GM23338 (cell line): ENCODE results near the gene MBNL1. TPM values are rescaled to one million over a fixed set of nuclear protein-coding genes. Genes with fewer than 3 reads are reported as not detected.

Experiments
- ATAC-seq: fragments of 200-7000 bp; cut with Tn5 transposase; 3 replicates; pipeline ENCODE4 v1.9.1; 2020
- DNase-seq: peaks from one replicate; pipeline ENCODE4 v3.0.0-alpha.2; 2015; ENCODE audit warnings: low spot score
- H2AFZ ChIP-seq: fragments of 200-600 bp; sonication (generic); 2 replicates; pipeline ENCODE4 v1.8.0; 2016; ENCODE audit warnings: antibody characterized with exemption, mild to moderate bottlenecking, moderate library complexity
- H3F3A ChIP-seq: fragments of 200-600 bp; sonication (generic); replicated peaks from 2 replicates; pipeline ENCODE4 v1.8.0; 2017; ENCODE audit warnings: antibody characterized with exemption, mixed run types, low read depth
- H3K27ac ChIP-seq: fragments of 200-600 bp; sonication (generic); 2 replicates; pipeline ENCODE4 v1.6.1; 2016; ENCODE audit warnings: low read depth
- H3K27me3 ChIP-seq: fragments of 200-600 bp; sonication (generic); 2 replicates; pipeline ENCODE4 v1.8.0; 2016; ENCODE audit warnings: mild to moderate bottlenecking, mixed run types, moderate library complexity; ENCODE audit not compliant: insufficient read depth
- H3K36me3 ChIP-seq: fragments of 200-600 bp; sonication (generic); 2 replicates; pipeline ENCODE4 v1.8.0; 2016; ENCODE audit warnings: mild to moderate bottlenecking; ENCODE audit not compliant: insufficient read depth
- H3K4me1 ChIP-seq: fragments of 200-600 bp; sonication (generic); 2 replicates; pipeline ENCODE4 v1.8.0; 2016; ENCODE audit warnings: mild to moderate bottlenecking, moderate library complexity; ENCODE audit not compliant: insufficient read depth
- H3K4me2 ChIP-seq: fragments of 200-600 bp; sonication (generic); 2 replicates; pipeline ENCODE4 v1.7.1; 2017; ENCODE audit warnings: mixed run types
- H3K4me3 ChIP-seq: fragments of 200-600 bp; sonication (generic); 2 replicates; pipeline ENCODE4 v1.6.1; 2016; ENCODE audit warnings: mixed run types
- H3K79me2 ChIP-seq: fragments of 200-600 bp; sonication (generic); replicated peaks from 2 replicates; pipeline ENCODE4 v1.8.0; 2017; ENCODE audit warnings: mild to moderate bottlenecking; ENCODE audit not compliant: insufficient read depth
- H3K9me2 ChIP-seq: fragments of 200-600 bp; sonication (generic); 2 replicates; pipeline ENCODE4 v1.8.0; 2017; ENCODE audit not compliant: insufficient read depth
- H4K20me1 ChIP-seq: fragments of 200-600 bp; sonication (generic); replicated peaks from 2 replicates; pipeline ENCODE4 v1.8.0; 2017; ENCODE audit warnings: mild to moderate bottlenecking; ENCODE audit not compliant: insufficient read depth
- H3K27ac Mint-ChIP-seq: 2 replicates; pipeline ENCODE4 v1.8.0; 2020; ENCODE audit warnings: inconsistent platforms, mild to moderate bottlenecking, moderate library complexity, mixed read lengths
- H3K27me3 Mint-ChIP-seq: 3 replicates; pipeline ENCODE4 v1.8.0; 2022; ENCODE audit warnings: low read depth, mild to moderate bottlenecking, moderate library complexity, mixed read lengths, inconsistent platforms; ENCODE audit not compliant: insufficient read depth, poor library complexity
- H3K36me3 Mint-ChIP-seq: 3 replicates; pipeline ENCODE4 v1.8.0; 2021; ENCODE audit warnings: low read depth, mild to moderate bottlenecking, inconsistent platforms, moderate library complexity, mixed read lengths
- H3K4me1 Mint-ChIP-seq: 3 replicates; pipeline ENCODE4 v1.8.0; 2020; ENCODE audit warnings: mild to moderate bottlenecking, inconsistent platforms, mixed read lengths
- H3K4me3 Mint-ChIP-seq: 3 replicates; pipeline ENCODE4 v1.8.0; 2021; ENCODE audit warnings: moderate library complexity, mild to moderate bottlenecking, inconsistent platforms, mixed read lengths
- H3K9me3 Mint-ChIP-seq: 3 replicates; pipeline ENCODE4 v1.8.0; 2020; ENCODE audit warnings: moderate library complexity, mild to moderate bottlenecking, inconsistent platforms, mixed read lengths
- CREB1 ChIP-seq: fragments of 250-450 bp; sonication (Bioruptor Pico); IDR thresholded peaks from 2 replicates; pipeline ENCODE4 v1.5.0; 2020; ENCODE audit warnings: low read depth, mild to moderate bottlenecking, moderate library complexity
- EZH2 ChIP-seq: fragments of 200-600 bp; sonication (generic); IDR thresholded peaks from one replicate; pipeline ENCODE4 v1.8.0; 2017; ENCODE audit warnings: antibody characterized with exemption, mild to moderate bottlenecking, low read depth; ENCODE audit not compliant: unreplicated experiment
- EZH2phosphoT487 ChIP-seq: fragments of 200-600 bp; sonication (generic); IDR thresholded peaks from one replicate; pipeline ENCODE4 v1.8.1; 2018; ENCODE audit warnings: antibody characterized with exemption; ENCODE audit not compliant: unreplicated experiment
- POLR2AphosphoS5 ChIP-seq: IDR thresholded peaks from 2 replicates; pipeline ENCODE4 v1.6.1; 2016; ENCODE audit warnings: antibody characterized with exemption, low read depth
- STAT1 ChIP-seq: IDR thresholded peaks from one replicate; pipeline ENCODE4 v1.6.1; 2016; ENCODE audit warnings: antibody characterized with exemption; ENCODE audit not compliant: unreplicated experiment
- ZNF114 ChIP-seq: fragments of 250-450 bp; sonication (Bioruptor Pico); IDR thresholded peaks from 2 replicates; pipeline ENCODE4 v1.5.0; 2020; ENCODE audit warnings: mild to moderate bottlenecking, moderate library complexity
- polyA plus RNA-seq: library from polyadenylated mRNA; unstranded; fragments of >200 nt; fragmentation: Nextera tagmentation; extraction: Ambion mirVana; gene quantifications from 2 replicates; pipeline ENCODE4 v1.2.1, GENCODE V29; 2016
- total RNA-seq: library from RNA; depleted of rRNA; stranded (reverse); fragments of >200 nt; shearing (Covaris generic); gene quantifications from 2 replicates; pipeline ENCODE4 v1.2.3, GENCODE V29; 2014
- TF ChIP-seq, protein P1 (sequence below): fragments of 250-450 bp; sonication (Bioruptor Pico); IDR thresholded peaks from 2 replicates; pipeline ENCODE4 v1.5.0; 2020; ENCODE audit warnings: mild to moderate bottlenecking, moderate library complexity

MBNL1 gene
- total and polyA plus RNA-seq, 2 experiments from 2014 or later = 9.4 to 23.2 TPM

DNA sequence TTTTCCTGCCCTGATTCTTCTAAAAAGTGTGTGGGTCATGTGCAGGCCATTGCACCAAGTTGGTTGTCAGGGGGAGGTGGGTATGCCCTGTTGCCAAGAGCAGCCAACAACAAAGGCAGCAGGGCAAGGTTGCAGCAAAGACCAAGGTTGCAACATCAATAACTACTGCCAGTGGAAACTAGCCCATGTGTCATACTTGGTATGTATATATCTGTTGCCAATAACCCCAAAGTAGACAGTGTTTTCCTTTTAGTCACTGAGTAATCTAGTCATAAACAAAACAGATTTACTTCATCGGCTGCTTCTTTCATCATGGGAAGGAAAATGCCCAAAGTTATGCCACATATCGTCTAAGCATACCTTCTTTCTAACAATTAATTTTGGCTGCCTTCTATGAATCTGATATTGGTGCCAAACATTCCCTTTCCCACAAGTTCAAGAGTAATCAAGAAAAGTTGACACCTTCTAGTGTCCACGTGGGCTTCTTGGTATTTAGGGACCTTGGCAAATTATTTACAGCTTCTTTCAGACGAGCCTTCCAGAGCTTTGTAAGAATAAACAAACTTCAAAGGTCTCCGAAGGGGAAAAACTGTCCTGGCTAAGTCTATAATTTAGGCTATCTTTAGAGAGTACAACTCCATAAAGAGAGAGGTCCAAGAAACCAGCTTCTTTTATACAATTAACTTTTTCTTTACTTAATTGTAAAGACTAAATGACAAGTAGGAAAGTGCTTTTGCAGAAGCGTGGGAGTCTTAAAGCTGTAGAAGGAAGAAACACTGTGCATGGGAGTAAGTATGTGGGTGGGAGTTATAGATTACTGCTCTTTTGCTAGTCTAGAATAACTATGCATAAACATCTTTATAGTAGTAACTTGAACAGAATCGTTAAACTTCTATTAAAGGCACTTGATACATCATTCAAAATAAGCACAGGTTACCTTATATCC is 10.0 kb upstream of the MBNL1 start:
- Mint-ChIP-seq H3K27me3 (peaks cover 3% of the 10 kb centered on the region), H3K4me1 (no peaks in the 10 kb centered on the region), H3K4me3 (no peak overlapping the region), H3K36me3 (no peaks in the 10 kb centered on the region), H3K9me3 (no peaks in the 10 kb centered on the region), H3K27ac (no peak overlapping the region)
- no peaks in the 10 kb centered on the region for H3K79me2 ChIP-seq
- 0 out of 2 replicates have a peak overlapping the region, but pooled peaks have one; percentile 12 for H2AFZ ChIP-seq
- no peak overlapping the region for H3K4me3 ChIP-seq
- H3F3A ChIP-seq = no peaks in the 10 kb centered on the region
- H3K4me2 ChIP-seq = no peak overlapping the region
- TF ChIP-seq EZH2 = no peak
- TF ChIP-seq EZH2phosphoT487 = no peak
- no peak for TF ChIP-seq ZNF114 (CRISPR knock-in tag)
- no peak for TF ChIP-seq STAT1
- TF ChIP-seq, protein P1, sequence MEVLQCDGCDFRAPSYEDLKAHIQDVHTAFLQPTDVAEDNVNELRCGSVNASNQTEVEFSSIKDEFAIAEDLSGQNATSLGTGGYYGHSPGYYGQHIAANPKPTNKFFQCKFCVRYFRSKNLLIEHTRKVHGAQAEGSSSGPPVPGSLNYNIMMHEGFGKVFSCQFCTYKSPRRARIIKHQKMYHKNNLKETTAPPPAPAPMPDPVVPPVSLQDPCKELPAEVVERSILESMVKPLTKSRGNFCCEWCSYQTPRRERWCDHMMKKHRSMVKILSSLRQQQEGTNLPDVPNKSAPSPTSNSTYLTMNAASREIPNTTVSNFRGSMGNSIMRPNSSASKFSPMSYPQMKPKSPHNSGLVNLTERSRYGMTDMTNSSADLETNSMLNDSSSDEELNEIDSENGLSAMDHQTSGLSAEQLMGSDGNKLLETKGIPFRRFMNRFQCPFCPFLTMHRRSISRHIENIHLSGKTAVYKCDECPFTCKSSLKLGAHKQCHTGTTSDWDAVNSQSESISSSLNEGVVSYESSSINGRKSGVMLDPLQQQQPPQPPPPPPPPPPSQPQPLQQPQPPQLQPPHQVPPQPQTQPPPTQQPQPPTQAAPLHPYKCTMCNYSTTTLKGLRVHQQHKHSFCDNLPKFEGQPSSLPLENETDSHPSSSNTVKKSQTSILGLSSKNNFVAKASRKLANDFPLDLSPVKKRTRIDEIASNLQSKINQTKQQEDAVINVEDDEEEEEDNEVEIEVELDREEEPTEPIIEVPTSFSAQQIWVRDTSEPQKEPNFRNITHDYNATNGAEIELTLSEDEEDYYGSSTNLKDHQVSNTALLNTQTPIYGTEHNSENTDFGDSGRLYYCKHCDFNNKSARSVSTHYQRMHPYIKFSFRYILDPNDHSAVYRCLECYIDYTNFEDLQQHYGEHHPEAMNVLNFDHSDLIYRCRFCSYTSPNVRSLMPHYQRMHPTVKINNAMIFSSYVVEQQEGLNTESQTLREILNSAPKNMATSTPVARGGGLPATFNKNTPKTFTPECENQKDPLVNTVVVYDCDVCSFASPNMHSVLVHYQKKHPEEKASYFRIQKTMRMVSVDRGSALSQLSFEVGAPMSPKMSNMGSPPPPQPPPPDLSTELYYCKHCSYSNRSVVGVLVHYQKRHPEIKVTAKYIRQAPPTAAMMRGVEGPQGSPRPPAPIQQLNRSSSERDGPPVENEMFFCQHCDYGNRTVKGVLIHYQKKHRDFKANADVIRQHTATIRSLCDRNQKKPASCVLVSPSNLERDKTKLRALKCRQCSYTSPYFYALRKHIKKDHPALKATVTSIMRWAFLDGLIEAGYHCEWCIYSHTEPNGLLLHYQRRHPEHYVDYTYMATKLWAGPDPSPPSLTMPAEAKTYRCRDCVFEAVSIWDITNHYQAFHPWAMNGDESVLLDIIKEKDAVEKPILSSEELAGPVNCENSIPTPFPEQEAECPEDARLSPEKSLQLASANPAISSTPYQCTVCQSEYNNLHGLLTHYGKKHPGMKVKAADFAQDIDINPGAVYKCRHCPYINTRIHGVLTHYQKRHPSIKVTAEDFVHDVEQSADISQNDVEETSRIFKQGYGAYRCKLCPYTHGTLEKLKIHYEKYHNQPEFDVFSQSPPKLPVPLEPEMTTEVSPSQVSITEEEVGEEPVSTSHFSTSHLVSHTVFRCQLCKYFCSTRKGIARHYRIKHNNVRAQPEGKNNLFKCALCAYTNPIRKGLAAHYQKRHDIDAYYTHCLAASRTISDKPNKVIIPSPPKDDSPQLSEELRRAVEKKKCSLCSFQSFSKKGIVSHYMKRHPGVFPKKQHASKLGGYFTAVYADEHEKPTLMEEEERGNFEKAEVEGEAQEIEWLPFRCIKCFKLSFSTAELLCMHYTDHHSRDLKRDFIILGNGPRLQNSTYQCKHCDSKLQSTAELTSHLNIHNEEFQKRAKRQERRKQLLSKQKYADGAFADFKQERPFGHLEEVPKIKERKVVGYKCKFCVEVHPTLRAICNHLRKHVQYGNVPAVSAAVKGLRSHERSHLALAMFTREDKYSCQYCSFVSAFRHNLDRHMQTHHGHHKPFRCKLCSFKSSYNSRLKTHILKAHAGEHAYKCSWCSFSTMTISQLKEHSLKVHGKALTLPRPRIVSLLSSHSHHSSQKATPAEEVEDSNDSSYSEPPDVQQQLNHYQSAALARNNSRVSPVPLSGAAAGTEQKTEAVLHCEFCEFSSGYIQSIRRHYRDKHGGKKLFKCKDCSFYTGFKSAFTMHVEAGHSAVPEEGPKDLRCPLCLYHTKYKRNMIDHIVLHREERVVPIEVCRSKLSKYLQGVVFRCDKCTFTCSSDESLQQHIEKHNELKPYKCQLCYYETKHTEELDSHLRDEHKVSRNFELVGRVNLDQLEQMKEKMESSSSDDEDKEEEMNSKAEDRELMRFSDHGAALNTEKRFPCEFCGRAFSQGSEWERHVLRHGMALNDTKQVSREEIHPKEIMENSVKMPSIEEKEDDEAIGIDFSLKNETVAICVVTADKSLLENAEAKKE (CRISPR knock-in tag) = no peak
- TF ChIP-seq POLR2AphosphoS5 = no peak
- TF ChIP-seq CREB1 (CRISPR knock-in tag) = no peak
- H3K27me3 ChIP-seq = no peaks in the 10 kb centered on the region
- no peaks in the 10 kb centered on the region for H4K20me1 ChIP-seq
- DNase-seq (no peak), ATAC-seq (no peak)
- H3K4me1 ChIP-seq = no peaks in the 10 kb centered on the region
- H3K36me3 ChIP-seq = no peaks in the 10 kb centered on the region
- H3K9me2 ChIP-seq = no peaks in the 10 kb centered on the region
- H3K27ac ChIP-seq = no peak overlapping the region
